Uterus (tissue), 2 donors: ENCODE data around the gene CCDC88A.

Experiments used
- POLR2A ChIP-seq, 2 donors: fragments of 450-650 bp; IDR thresholded peaks; one replicate each; pipeline ENCODE4 v1.6.1; 2016; ENCODE audit warnings: antibody characterized with exemption in 2 of 2, mild to moderate bottlenecking in 1 of 2, moderate library complexity in 1 of 2
- TF ChIP-seq, protein P1 (sequence below), 4 experiments: fragments of 200-600 bp in 2 of 4; fragments of 450-650 bp in 2 of 4; sonication (generic) in 2 of 4; IDR thresholded peaks; one replicate each; pipeline ENCODE4 v1.5.1; 2016 to 2019; ENCODE audit warnings: antibody characterized with exemption in 4 of 4, mild to moderate bottlenecking in 2 of 4, moderate library complexity in 1 of 4

DNA sequence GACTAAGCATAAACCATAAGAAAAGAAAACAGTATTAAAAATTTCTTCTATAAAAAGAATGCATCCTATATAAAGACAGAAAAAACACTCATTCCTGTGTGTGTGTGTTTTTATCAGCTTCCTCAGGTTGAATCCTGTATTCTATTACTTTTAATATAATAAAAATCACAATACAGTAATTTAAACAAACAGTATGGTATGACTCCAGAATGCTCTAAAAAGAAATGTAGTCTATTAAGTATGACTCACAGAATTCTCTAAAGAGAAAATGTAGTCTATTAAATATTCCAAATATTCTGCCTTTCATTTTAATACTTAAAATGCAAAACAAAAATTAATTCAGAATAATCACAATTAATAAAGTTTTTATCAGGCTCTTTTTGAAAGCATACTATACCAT, 19.8 kb downstream of the CCDC88A start:
- TF ChIP-seq, protein P1, sequence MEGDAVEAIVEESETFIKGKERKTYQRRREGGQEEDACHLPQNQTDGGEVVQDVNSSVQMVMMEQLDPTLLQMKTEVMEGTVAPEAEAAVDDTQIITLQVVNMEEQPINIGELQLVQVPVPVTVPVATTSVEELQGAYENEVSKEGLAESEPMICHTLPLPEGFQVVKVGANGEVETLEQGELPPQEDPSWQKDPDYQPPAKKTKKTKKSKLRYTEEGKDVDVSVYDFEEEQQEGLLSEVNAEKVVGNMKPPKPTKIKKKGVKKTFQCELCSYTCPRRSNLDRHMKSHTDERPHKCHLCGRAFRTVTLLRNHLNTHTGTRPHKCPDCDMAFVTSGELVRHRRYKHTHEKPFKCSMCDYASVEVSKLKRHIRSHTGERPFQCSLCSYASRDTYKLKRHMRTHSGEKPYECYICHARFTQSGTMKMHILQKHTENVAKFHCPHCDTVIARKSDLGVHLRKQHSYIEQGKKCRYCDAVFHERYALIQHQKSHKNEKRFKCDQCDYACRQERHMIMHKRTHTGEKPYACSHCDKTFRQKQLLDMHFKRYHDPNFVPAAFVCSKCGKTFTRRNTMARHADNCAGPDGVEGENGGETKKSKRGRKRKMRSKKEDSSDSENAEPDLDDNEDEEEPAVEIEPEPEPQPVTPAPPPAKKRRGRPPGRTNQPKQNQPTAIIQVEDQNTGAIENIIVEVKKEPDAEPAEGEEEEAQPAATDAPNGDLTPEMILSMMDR (IDR thresholded peaks at IDR 0.05): no peak
- TF ChIP-seq POLR2A (IDR thresholded peaks at IDR 0.05): no peak
